A673 (cell line): ENCODE measurements around the gene SLC25A53. TPM values are rescaled to one million over a fixed set of nuclear protein-coding genes. Genes with fewer than 3 reads are reported as not detected.

Source experiments
- Bru-seq: library from RNA; stranded (reverse); fragments of 400-500 nt; gene quantifications from one replicate; lab custom pipeline; 2021; lab: Mats Ljungman, UMichigan
- BruChase-seq, 2 experiments: library from RNA; stranded (reverse); fragments of 400-500 nt; gene quantifications; one replicate each; lab custom pipeline; 2021; lab: Mats Ljungman, UMichigan
- BruUV-seq: library from RNA; stranded (reverse); fragments of 400-500 nt; replicated peaks from 2 replicates; lab custom pipeline; 2021; lab: Mats Ljungman, UMichigan
- CTCF ChIA-PET: fragments of 300-600 bp; sonication (Branson Sonifier 250); formaldehyde crosslinking; loops from one replicate; lab custom pipeline; 2022; ENCODE audit warnings: antibody characterized with exemption; lab: Charles Lee
- POLR2A ChIA-PET: fragments of 300-600 bp; sonication (Branson Sonifier 250); formaldehyde crosslinking; loops from one replicate; lab custom pipeline; 2022; ENCODE audit warnings: antibody characterized with exemption; ENCODE audit not compliant: low non-redundant PET; lab: Charles Lee
- DNase-seq: peaks from one replicate; pipeline ENCODE4 v3.0.0-alpha.2; 2015; ENCODE audit warnings: low spot score
- H3K27ac ChIP-seq: fragments of 200-600 bp; sonication (generic); 2 replicates; pipeline ENCODE4 v1.5.1; 2016; ENCODE audit warnings: mixed run types, low read depth, mild to moderate bottlenecking, mixed read lengths, antibody characterized with exemption, low read length; ENCODE audit not compliant: poor library complexity, severe bottlenecking
- H3K27me3 ChIP-seq: fragments of 200-600 bp; sonication (generic); replicated peaks from 2 replicates; pipeline ENCODE4 v1.6.1; 2017; ENCODE audit warnings: mixed run types, low read depth, mild to moderate bottlenecking, mixed read lengths, antibody characterized with exemption, low read length; ENCODE audit not compliant: insufficient read depth, poor library complexity
- H3K36me3 ChIP-seq: fragments of 200-600 bp; sonication (generic); 2 replicates; pipeline ENCODE4 v1.6.1; 2016; ENCODE audit warnings: mixed run types, mild to moderate bottlenecking, mixed read lengths, antibody characterized with exemption, low read length; ENCODE audit not compliant: insufficient read depth, poor library complexity, severe bottlenecking
- H3K4me1 ChIP-seq: fragments of 200-600 bp; sonication (generic); 2 replicates; pipeline ENCODE4 v1.6.1; 2017; ENCODE audit warnings: mixed run types, mild to moderate bottlenecking, mixed read lengths, antibody characterized with exemption, low read length; ENCODE audit not compliant: insufficient read depth, poor library complexity, severe bottlenecking
- H3K4me3 ChIP-seq: fragments of 200-600 bp; sonication (generic); 2 replicates; pipeline ENCODE4 v1.5.1; 2016; ENCODE audit warnings: low read depth, mixed run types, mild to moderate bottlenecking, mixed read lengths, low read length; ENCODE audit not compliant: poor library complexity, severe bottlenecking
- H3K9me3 ChIP-seq: fragments of 200-600 bp; sonication (generic); 2 replicates; pipeline ENCODE4 v1.6.1; 2016; ENCODE audit warnings: mixed run types, low read depth, mild to moderate bottlenecking, mixed read lengths, antibody characterized with exemption, low read length; ENCODE audit not compliant: poor library complexity, severe bottlenecking
- CTCF ChIP-seq: fragments of 300-800, 200-600 bp; sonication (generic); conservative IDR thresholded peaks from 2 replicates; pipeline ENCODE4 v1.5.1; 2017; ENCODE audit warnings: low read depth, mild to moderate bottlenecking, antibody characterized with exemption, low read length, moderate library complexity, mixed read lengths
- EZH2 ChIP-seq: fragments of 200-600 bp; sonication (generic); IDR thresholded peaks from 2 replicates; pipeline ENCODE4 v1.6.1; 2017; ENCODE audit warnings: borderline replicate concordance, low read depth, mild to moderate bottlenecking, mixed read lengths, antibody characterized with exemption, low read length; ENCODE audit not compliant: poor library complexity, severe bottlenecking
- intact Hi-C: fragments of 100-400 bp; cut with micrococcal nuclease; formaldehyde crosslinking; loops from one replicate; pipeline ENCODE4 v1.10.0; 2022; ENCODE audit not compliant: unreplicated experiment
- long read RNA-seq: library from polyadenylated mRNA; stranded (forward); transcript quantifications from one replicate; pipeline ENCODE4 v2.0.0, GENCODE V29; 2022
- total RNA-seq: library from RNA; stranded (reverse); gene quantifications from 2 replicates; pipeline ENCODE4 v1.2.3, GENCODE V29; 2021

SLC25A53 gene
- total RNA-seq: 3.4 and 3.6 TPM in 2 replicates
- Bru-seq, nascent RNA: percentile 50 among the genes with signal in this experiment
- BruChase-seq, experiment 1, labeled RNA remaining after a 2-hour chase: percentile 57 among the genes with signal in this experiment
- percentile 60 among the genes with signal in this experiment for BruChase-seq, experiment 2, labeled RNA remaining after a 6-hour chase
- long read RNA-seq, partial matches to known transcripts: 0 of 6 reads
- long read RNA-seq, other reads (novel, unspliced or antisense): 2 of 6 reads

- TF ChIP-seq CTCF (no peak), EZH2 (no peak)
- Histone ChIP-seq H3K4me3 (peak within 1 kb of the TSS; percentile 57), H3K9me3 (no peaks in the 10 kb centered on the region), H3K36me3 (no peaks in the 10 kb centered on the region), H3K4me1 (no peaks in the 10 kb centered on the region), H3K27ac (peak within 1 kb of the TSS; percentile 88), H3K27me3 (no peaks in the 10 kb centered on the region)
- intact Hi-C loops: no loop called here
- POLR2A ChIA-PET: interaction anchor here (0.6 kb wide), 1 partner anchor 282 kb away, joined by 3 read pairs; no protein-coding TSS in a partner anchor
- peak; percentile 86 for DNase-seq
- CTCF ChIA-PET: interaction anchor here (1.3 kb wide), 1 partner anchor 9 kb away, joined by 4 read pairs; no protein-coding TSS in a partner anchor
- BruUV-seq: TSS peak; percentile 90
These were observed at the start of gene SLC25A53 for GRCh38 chrX:104156630-104157529. Gene SLC25A53 (minus strand): TSS chrX:104157009. CDS start chrX:104105257, 51,752 bp downstream.

- no peak for TF ChIP-seq EZH2
- no peak for TF ChIP-seq CTCF
- BruUV-seq: no TSS peak
- POLR2A ChIA-PET: no interaction called here
These were observed 48.7 kb upstream of the SLC25A53 start for GRCh38 chrX:104205548-104205947.

GRCh38 chrX:104195489-104196084 is 38.8 kb upstream of the SLC25A53 start:
- Histone ChIP-seq H3K4me1 (no peaks in the 10 kb centered on the region), H3K4me3 (no peak overlapping the region), H3K27me3 (no peaks in the 10 kb centered on the region), H3K27ac (no peak overlapping the region), H3K9me3 (no peaks in the 10 kb centered on the region), H3K36me3 (peaks cover 4% of the 10 kb centered on the region)
- peak; percentile 79 for TF ChIP-seq CTCF
- no peak for TF ChIP-seq EZH2
- ChIA-PET CTCF (interaction anchor here (0.9 to 1.7 kb wide), 3 partner anchors 21 to 75 kb away, joined by 3 to 6 read pairs (median 3); no protein-coding TSS in a partner anchor), POLR2A (no interaction called here)
- intact Hi-C loops: loop anchor here (2.0 kb wide), 1 partner anchor 75 kb away; no protein-coding TSS in a partner anchor
- DNase-seq: peak; percentile 28
- BruUV-seq: no TSS peak

More at GRCh38 chrX:104205548-104205947, 48.7 kb upstream of the SLC25A53 start:
- Histone ChIP-seq H3K27me3 (no peaks in the 10 kb centered on the region), H3K36me3 (no peaks in the 10 kb centered on the region), H3K27ac (no peak overlapping the region), H3K4me3 (no peak overlapping the region), H3K4me1 (no peaks in the 10 kb centered on the region), H3K9me3 (no peaks in the 10 kb centered on the region)
- no peak for DNase-seq
- intact Hi-C loops: no loop called here
- CTCF ChIA-PET: no interaction called here
